NCI-H1436 treated with DMSO at 0.1 percent for 48 hours (cell line): ENCODE results near the gene TMEM151A.

Source experiments
- DNase-seq: peaks from one replicate; lab custom pipeline; 2025; lab: John Stamatoyannopoulos, UW

The TMEM151A gene

GRCh38 chr11:66337103-66337899 is 45.6 kb downstream of the TMEM151A start:
- DNase-seq = no peak

DNA sequence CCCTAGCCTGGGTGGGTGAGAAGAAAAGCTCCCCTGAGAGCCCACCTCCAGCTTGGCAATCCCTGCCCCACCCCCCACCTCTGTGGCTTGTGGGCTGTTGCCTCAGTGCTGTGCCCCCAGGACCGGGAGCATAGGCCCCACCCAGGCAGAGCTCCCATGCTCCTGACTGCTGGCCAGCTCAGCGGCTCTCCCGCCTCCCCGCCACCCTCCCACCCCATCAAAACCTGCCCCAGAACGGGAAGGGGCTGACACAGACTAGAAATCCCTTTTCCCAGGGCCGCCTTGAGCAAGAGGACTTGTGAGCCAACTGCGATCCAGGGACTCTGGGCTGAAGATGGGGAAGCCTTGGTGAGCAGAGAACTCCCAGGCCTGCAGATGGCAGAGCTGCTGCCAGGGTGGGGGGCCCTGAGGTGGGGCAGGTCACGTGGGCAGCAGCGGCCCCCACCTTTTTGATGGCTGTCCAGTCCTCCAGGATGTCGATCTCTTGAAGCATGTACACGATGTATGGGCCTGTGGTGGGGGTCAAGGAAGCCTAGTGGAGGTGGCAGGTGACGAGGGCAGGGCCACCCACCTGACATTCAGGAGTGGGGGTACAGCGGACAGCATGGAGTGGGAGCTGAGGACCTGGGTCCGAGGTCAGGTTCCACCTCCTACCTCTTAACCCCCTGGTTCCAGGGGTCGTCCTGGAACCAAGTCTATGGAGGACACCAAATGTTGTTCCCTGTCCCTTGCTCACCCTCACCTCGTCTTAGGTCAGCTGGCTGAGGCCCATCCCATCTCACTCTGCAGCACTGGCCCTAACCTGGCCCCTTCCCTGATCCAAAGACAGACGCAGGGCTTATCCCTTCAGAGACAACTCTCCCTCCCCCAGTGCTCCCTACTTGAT is 46.8 kb downstream of the TMEM151A start:
- DNase-seq = no peak

DNA sequence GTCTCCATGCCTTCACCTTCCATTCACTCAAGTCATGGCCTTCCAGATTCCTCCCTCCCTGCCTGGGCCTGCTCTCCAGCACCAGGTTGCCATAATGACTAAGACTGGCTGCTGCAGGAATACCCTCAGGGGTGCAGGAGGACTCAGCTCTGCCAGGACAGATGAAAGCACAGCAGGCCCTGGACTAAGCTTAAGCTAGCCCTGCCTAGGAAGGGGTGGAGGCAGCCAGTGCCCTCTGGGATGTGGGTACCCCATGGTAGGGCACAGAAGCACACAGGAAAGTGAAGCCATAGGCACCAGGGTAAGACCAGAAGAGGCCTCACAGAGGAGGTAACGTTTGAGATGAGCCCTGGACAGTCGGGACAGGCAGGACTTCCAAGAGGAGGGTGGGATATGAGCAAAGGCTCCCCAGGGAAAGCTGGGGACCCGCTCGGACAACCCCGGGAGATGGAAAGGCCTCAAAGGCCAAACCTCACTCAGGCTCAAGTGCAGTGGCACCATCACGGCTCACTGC is 47.5 kb downstream of the TMEM151A start:
- no peak for DNase-seq

GRCh38 chr11:66339686-66340483 is 48.2 kb downstream of the TMEM151A start:
- DNase-seq = no peak

DNA sequence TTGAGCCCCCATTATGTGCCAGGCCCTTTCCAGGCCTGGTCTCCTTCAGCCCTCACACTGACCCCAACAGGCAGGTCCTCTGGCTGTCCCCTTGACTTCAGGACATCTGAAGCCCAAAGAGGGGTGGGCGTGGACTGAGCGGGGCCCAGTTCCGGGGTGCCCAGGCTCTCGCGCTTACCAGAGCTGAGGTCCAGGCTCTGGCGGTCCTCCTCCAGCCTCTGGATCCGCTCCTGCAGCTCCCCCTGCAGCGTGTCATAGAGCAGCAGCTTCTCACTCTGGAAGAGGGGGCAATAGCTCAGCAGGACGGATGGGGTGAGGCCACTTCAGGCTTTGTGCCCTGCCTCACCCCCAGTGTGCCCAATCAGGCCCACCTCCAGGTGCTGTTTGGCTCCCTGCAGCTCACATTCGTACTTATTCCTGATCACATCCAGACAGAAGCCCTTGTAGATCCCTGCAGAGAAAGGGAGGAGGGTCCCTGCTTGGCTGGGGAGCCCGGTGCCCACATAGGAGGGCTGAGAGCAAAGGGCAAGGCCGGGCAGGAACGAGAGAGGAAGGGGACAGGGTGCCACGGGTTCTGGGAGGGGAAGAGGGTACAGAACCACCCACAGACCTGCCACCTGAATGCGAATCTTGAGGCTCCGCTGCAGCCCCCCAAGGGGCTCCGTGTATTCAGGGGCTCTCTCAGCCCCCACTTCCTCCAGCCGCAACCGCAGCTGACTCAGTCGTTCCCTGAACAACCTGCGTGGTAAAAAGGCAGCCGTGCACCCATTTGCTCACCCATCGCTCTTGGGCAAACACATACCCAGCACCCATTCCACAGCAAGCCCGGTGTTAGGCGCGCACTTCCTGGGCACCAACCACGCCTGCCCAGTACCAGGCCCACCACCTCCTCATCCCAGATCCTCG is 49.2 kb downstream of the TMEM151A start:
- no peak for DNase-seq

GRCh38 chr11:66341502-66342126 is 49.9 kb downstream of the TMEM151A start:
- DNase-seq = no peak

DNA sequence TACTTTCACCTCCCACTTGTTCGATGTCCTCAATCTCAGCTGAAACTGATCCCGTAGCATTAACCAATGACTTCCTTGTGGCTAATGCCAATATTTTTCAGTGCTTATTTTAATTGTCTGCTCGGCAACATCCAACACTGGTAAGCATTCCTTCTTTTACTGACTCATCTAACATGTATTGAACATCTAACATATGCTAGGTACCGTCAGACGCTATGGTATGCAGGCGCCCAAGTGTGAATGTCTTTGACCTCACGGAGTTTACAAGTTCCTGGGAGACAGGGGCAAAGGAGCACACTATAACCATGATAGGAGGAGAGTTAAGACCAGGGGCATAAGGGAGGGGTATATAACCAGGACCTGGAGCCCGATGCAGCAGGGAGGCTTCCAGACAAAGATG is 51.5 kb downstream of the TMEM151A start:
- no peak for DNase-seq

GRCh38 chr11:66344550-66345315 is 53.0 kb downstream of the TMEM151A start, which contains the start of gene BRMS1:
Gene BRMS1, minus strand, starts transcription at chr11:66345104. Its CDS starts 2,870 bp downstream, at chr11:66342234.
- DNase-seq = peak; percentile 71

- no peak for DNase-seq
These were observed 53.6 kb downstream of the TMEM151A start for GRCh38 chr11:66345316-66345649.
